Osteoblast (primary cell): ENCODE data around the gene NPEPL1. TPM values are rescaled to one million over a fixed set of nuclear protein-coding genes. Genes with fewer than 3 reads are reported as not detected.
A peak's percentile ranks its signal among the peaks of the same experiment; 100 is the strongest.
"Not testable (repeated sequence)": the region's sequence is repeated elsewhere in the genome, so short reads cannot be mapped to it uniquely, and the experiment has no call there.

Source experiments
- DNase-seq: peaks from one replicate; pipeline ENCODE4 v3.0.0; 2011; ENCODE audit warnings: low spot score, mixed read lengths; ENCODE audit not compliant: insufficient read length; ENCODE audit errors: missing footprints
- H2AFZ ChIP-seq: 2 replicates; pipeline ENCODE4 v1.6.0; 2011; ENCODE audit warnings: mild to moderate bottlenecking, low read length
- H3K27ac ChIP-seq: 2 replicates; pipeline ENCODE4 v1.5.1; 2011; ENCODE audit warnings: mild to moderate bottlenecking, low read depth, low read length, moderate library complexity
- H3K27me3 ChIP-seq: 2 replicates; pipeline ENCODE4 v1.6.0; 2012; ENCODE audit warnings: mild to moderate bottlenecking, control low read depth, inconsistent platforms, low read length, moderate library complexity; ENCODE audit not compliant: insufficient read depth
- H3K36me3 ChIP-seq: 2 replicates; pipeline ENCODE4 v1.5.1; 2011; ENCODE audit warnings: mild to moderate bottlenecking, low read length, control low read depth, moderate library complexity; ENCODE audit not compliant: insufficient read depth
- H3K4me1 ChIP-seq: 2 replicates; pipeline ENCODE4 v1.5.1; 2011; ENCODE audit warnings: mild to moderate bottlenecking, low read length, control low read depth, moderate library complexity; ENCODE audit not compliant: insufficient read depth
- H3K4me2 ChIP-seq: 2 replicates; pipeline ENCODE4 v1.6.0; 2011; ENCODE audit warnings: mild to moderate bottlenecking, low read length; ENCODE audit not compliant: insufficient read depth
- H3K4me3 ChIP-seq: fragments of 200-600 bp; sonication (generic); 3 replicates; pipeline ENCODE4 v1.5.1; 2012; ENCODE audit warnings: mild to moderate bottlenecking, low read length, inconsistent platforms; ENCODE audit not compliant: insufficient read depth
- H3K79me2 ChIP-seq: 2 replicates; pipeline ENCODE4 v1.6.0; 2012; ENCODE audit warnings: mild to moderate bottlenecking, low read length, control low read depth, inconsistent platforms; ENCODE audit not compliant: insufficient read depth
- H3K9me3 ChIP-seq: 2 replicates; pipeline ENCODE4 v1.5.1; 2011; ENCODE audit warnings: low read depth, low read length, control low read depth
- H4K20me1 ChIP-seq: 2 replicates; pipeline ENCODE4 v1.6.0; 2012; ENCODE audit warnings: mild to moderate bottlenecking, low read length, control low read depth; ENCODE audit not compliant: insufficient read depth
- CTCF ChIP-seq: IDR thresholded peaks from 2 replicates; pipeline ENCODE4 v1.5.1; 2011; ENCODE audit warnings: mild to moderate bottlenecking, low read depth, low read length, moderate library complexity; ENCODE audit errors: extremely low read depth
- total RNA-seq: library from RNA; depleted of rRNA; stranded (reverse); fragments of >200 nt; gene quantifications from 2 replicates; pipeline ENCODE4 v1.2.3, GENCODE V29; 2012

The NPEPL1 gene
- 26.8 and 29.7 TPM in 2 replicates for total RNA-seq

GRCh38 chr20:58692579-58693225 lies at the start of gene NPEPL1:
TSS of gene NPEPL1 (plus strand) at chr20:58692800. CDS start at chr20:58692901, 101 bp downstream.
- peaks cover 18% of the 10 kb centered on the region for H3K79me2 ChIP-seq
- H3K27me3 ChIP-seq = no peaks in the 10 kb centered on the region
- no peaks in the 10 kb centered on the region for H4K20me1 ChIP-seq
- H3K4me2 ChIP-seq = peak within 1 kb of the TSS; percentile 82
- H3K4me3 ChIP-seq = peak within 1 kb of the TSS; percentile 70
- no peaks in the 10 kb centered on the region for H3K9me3 ChIP-seq
- peak within 1 kb of the TSS; percentile 77 for H2AFZ ChIP-seq
- peaks cover 14% of the 10 kb centered on the region for H3K36me3 ChIP-seq
- DNase-seq = peak; percentile 100
- peaks cover 23% of the 10 kb centered on the region for H3K4me1 ChIP-seq
- peak within 1 kb of the TSS; percentile 68 for H3K27ac ChIP-seq
- TF ChIP-seq CTCF = no peak

- H3K4me1 ChIP-seq = peaks cover 28% of the 10 kb centered on the region
- H3K27me3 ChIP-seq, H3K27ac ChIP-seq, H3K9me3 ChIP-seq, H3K79me2 ChIP-seq, H3K36me3 ChIP-seq, H4K20me1 ChIP-seq, DNase-seq, H2AFZ ChIP-seq, H3K4me2 ChIP-seq, H3K4me3 ChIP-seq: not testable (repeated sequence)
These were observed 49.7 kb upstream of the NPEPL1 start for GRCh38 chr20:58642896-58643295.

- Histone ChIP-seq H3K27me3 (no peaks in the 10 kb centered on the region), H3K4me1 (peaks cover 26% of the 10 kb centered on the region), H3K79me2 (no peaks in the 10 kb centered on the region), H3K9me3 (no peaks in the 10 kb centered on the region), H3K4me3 (no peak overlapping the region), H3K4me2 (no peak overlapping the region), H3K36me3 (no peaks in the 10 kb centered on the region), H4K20me1 (no peaks in the 10 kb centered on the region), H2AFZ (no peak overlapping the region), H3K27ac (no peak overlapping the region)
- no peak for TF ChIP-seq CTCF
- no peak for DNase-seq
These were observed 47.1 kb upstream of the NPEPL1 start for GRCh38 chr20:58645412-58645968.

GRCh38 chr20:58646257-58646656 lies 46.3 kb upstream of the NPEPL1 start:
- H4K20me1 ChIP-seq = no peaks in the 10 kb centered on the region
- peaks cover 2% of the 10 kb centered on the region for H3K79me2 ChIP-seq
- H3K9me3 ChIP-seq = no peaks in the 10 kb centered on the region
- H3K4me3 ChIP-seq = no peak overlapping the region
- DNase-seq = no peak
- no peaks in the 10 kb centered on the region for H3K27me3 ChIP-seq
- peaks cover 20% of the 10 kb centered on the region for H3K4me1 ChIP-seq
- no peak overlapping the region for H3K27ac ChIP-seq
- TF ChIP-seq CTCF = no peak
- no peak overlapping the region for H3K4me2 ChIP-seq
- H3K36me3 ChIP-seq = no peaks in the 10 kb centered on the region
- no peak overlapping the region for H2AFZ ChIP-seq
